Stimulated activated effector memory CD8-positive, alpha-beta T cell treated with anti-CD3 and anti-CD28 coated beads, Interleukin-12 subunit alpha, Interleukin-12 subunit beta, amount 100 ng/mL, for 72 hours (primary cell): Measurements from ENCODE around the gene HDAC9.
A peak's percentile ranks its signal among the peaks of the same experiment; 100 is the strongest.

Experiments used
- ATAC-seq: fragments of 150-1000 bp; cut with Tn5 transposase; 2 replicates; pipeline ENCODE4 v1.10.0; 2021
- DNase-seq, 2 donors: peaks; one replicate each; pipeline ENCODE4 v3.0.0; 2021 to 2022; ENCODE audit warnings: low spot score in 2 of 2
- H3K27ac Mint-ChIP-seq: one replicate; pipeline ENCODE4 v1.8.0; 2022; ENCODE audit warnings: mild to moderate bottlenecking, mixed read lengths
- H3K36me3 Mint-ChIP-seq: one replicate; pipeline ENCODE4 v1.8.0; 2022; ENCODE audit warnings: mild to moderate bottlenecking, mixed read lengths
- H3K4me1 Mint-ChIP-seq: one replicate; pipeline ENCODE4 v1.8.0; 2022; ENCODE audit warnings: mixed read lengths
- H3K4me3 Mint-ChIP-seq: one replicate; pipeline ENCODE4 v1.8.0; 2022; ENCODE audit warnings: mild to moderate bottlenecking, mixed read lengths
- H3K9me3 Mint-ChIP-seq: one replicate; pipeline ENCODE4 v1.8.0; 2022; ENCODE audit warnings: mixed read lengths

HDAC9 gene

GRCh38 chr7:18530224-18531179, 35.0 kb downstream of the HDAC9 start:
- no peaks in the 10 kb centered on the region for H3K36me3 Mint-ChIP-seq
- peaks cover 16% of the 10 kb centered on the region for H3K4me1 Mint-ChIP-seq
- ATAC-seq (no peak), DNase-seq (no peak)
- no peak overlapping the region for H3K4me3 Mint-ChIP-seq
- H3K27ac Mint-ChIP-seq, result no peak overlapping the region
- H3K9me3 Mint-ChIP-seq, result no peaks in the 10 kb centered on the region

- Mint-ChIP-seq H3K4me1 (peaks cover 16% of the 10 kb centered on the region), H3K36me3 (no peaks in the 10 kb centered on the region), H3K27ac (no peak overlapping the region), H3K4me3 (no peak overlapping the region), H3K9me3 (no peaks in the 10 kb centered on the region)
- ATAC-seq, result no peak
- DNase-seq, result no peak
These were observed 36.0 kb downstream of the HDAC9 start for GRCh38 chr7:18531539-18531938.

- ATAC-seq (peak; percentile 86), DNase-seq (no peak)
- H3K4me3 Mint-ChIP-seq, result no peak overlapping the region
- no peaks in the 10 kb centered on the region for H3K9me3 Mint-ChIP-seq
- H3K4me1 Mint-ChIP-seq, result peaks cover 26% of the 10 kb centered on the region
- H3K36me3 Mint-ChIP-seq, result no peaks in the 10 kb centered on the region
- no peak overlapping the region for H3K27ac Mint-ChIP-seq
These were observed 37.3 kb downstream of the HDAC9 start for GRCh38 chr7:18532813-18533212.

DNA sequence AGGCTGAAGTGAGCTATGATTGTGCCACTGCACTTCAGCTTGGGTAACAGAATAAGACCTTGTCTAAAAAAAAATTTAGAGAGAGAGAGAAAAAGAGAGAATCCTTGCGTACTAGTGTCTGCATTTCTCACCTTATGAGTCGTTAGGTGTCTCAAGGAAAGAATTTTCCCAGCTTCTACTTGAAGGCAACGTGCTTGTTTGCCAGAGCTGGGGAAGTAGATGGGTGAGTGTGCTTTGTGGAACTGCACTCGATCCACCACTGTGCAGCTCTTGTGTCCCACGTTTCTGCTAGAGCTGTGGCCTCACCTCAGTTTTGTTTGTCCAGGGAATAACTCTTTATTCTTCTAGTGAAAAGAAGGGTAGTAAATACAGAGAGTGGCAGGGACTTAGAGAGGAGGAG, 38.9 kb downstream of the HDAC9 start:
- H3K4me3 Mint-ChIP-seq, result no peak overlapping the region
- H3K4me1 Mint-ChIP-seq, result peaks cover 39% of the 10 kb centered on the region
- H3K9me3 Mint-ChIP-seq, result no peaks in the 10 kb centered on the region
- no peak overlapping the region for H3K27ac Mint-ChIP-seq
- ATAC-seq (no peak), DNase-seq (no peak)
- H3K36me3 Mint-ChIP-seq, result no peaks in the 10 kb centered on the region

DNA sequence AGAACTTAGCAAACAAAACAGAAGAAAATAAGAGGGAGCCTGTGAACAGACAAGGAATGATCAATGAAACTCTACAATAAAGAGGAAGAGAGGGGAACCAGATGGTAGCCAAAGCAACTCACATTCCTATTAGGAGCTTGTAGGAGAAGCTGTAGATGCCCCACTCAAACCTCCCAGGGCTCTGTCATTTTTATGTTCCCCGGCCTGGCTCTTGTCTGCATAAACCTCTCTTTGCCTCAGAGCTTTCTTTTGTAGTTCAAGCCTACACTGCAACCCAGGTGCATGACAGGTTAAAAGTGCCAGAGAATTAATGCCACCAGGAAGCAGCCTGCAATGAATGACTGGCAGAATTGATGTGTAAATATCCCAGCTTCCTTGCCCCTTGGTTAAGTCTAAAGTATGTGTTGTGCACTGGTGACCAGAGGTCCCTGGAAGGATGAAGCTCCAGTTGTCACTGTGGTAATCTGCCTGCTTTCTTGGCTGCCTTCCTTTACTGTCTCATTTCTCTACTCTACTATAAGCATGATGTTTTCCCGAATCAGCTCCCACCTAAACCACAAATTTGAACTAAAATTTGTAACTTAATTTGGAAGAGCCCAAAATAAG, 40.4 kb downstream of the HDAC9 start:
- no peaks in the 10 kb centered on the region for H3K36me3 Mint-ChIP-seq
- no peak overlapping the region for H3K27ac Mint-ChIP-seq
- H3K4me1 Mint-ChIP-seq, result peaks cover 39% of the 10 kb centered on the region
- no peaks in the 10 kb centered on the region for H3K9me3 Mint-ChIP-seq
- DNase-seq (no peak), ATAC-seq (no peak)
- H3K4me3 Mint-ChIP-seq, result no peak overlapping the region

GRCh38 chr7:18536486-18536885, 40.9 kb downstream of the HDAC9 start:
- Mint-ChIP-seq H3K36me3 (no peaks in the 10 kb centered on the region), H3K4me1 (peaks cover 39% of the 10 kb centered on the region), H3K9me3 (no peaks in the 10 kb centered on the region), H3K27ac (no peak overlapping the region), H3K4me3 (no peak overlapping the region)
- DNase-seq (no peak), ATAC-seq (no peak)

GRCh38 chr7:18538554-18539250, 43.2 kb downstream of the HDAC9 start:
- ATAC-seq, result peak; percentile 94

DNA sequence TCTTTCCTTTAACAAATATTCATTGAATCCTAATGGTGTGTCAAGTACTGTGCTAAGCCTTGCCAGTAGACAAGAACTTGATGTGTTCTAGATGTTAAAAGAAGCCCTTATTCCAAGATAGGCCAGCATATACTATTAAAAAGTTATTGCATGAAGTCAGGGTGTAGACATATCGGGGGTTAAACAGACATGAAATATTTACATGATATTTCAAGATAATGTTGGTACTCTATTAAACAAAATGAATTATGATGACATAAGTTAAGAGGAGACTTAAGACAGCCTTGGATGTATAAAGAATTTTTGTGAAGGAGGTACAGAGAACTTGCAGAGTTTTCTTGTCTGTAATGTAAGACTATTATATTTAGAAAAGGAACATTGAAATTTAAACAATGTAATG, 44.8 kb downstream of the HDAC9 start:
- Mint-ChIP-seq H3K9me3 (peaks cover 2% of the 10 kb centered on the region), H3K27ac (no peak overlapping the region), H3K36me3 (no peaks in the 10 kb centered on the region), H3K4me3 (no peak overlapping the region), H3K4me1 (peaks cover 30% of the 10 kb centered on the region)
- DNase-seq, result no peak
- ATAC-seq, result no peak

More at GRCh38 chr7:18538554-18539250, 43.2 kb downstream of the HDAC9 start:
- Mint-ChIP-seq H3K4me3 (peak overlapping the region; percentile 10), H3K4me1 (peaks cover 28% of the 10 kb centered on the region), H3K36me3 (no peaks in the 10 kb centered on the region), H3K9me3 (no peaks in the 10 kb centered on the region), H3K27ac (peak overlapping the region; percentile 58)
- DNase-seq, result no peak

- DNase-seq (no peak), ATAC-seq (no peak)
- H3K36me3 Mint-ChIP-seq, result no peaks in the 10 kb centered on the region
- peaks cover 30% of the 10 kb centered on the region for H3K4me1 Mint-ChIP-seq
- no peak overlapping the region for H3K4me3 Mint-ChIP-seq
- peaks cover 2% of the 10 kb centered on the region for H3K9me3 Mint-ChIP-seq
- no peak overlapping the region for H3K27ac Mint-ChIP-seq
These were observed 45.8 kb downstream of the HDAC9 start for GRCh38 chr7:18541181-18541870.

DNA sequence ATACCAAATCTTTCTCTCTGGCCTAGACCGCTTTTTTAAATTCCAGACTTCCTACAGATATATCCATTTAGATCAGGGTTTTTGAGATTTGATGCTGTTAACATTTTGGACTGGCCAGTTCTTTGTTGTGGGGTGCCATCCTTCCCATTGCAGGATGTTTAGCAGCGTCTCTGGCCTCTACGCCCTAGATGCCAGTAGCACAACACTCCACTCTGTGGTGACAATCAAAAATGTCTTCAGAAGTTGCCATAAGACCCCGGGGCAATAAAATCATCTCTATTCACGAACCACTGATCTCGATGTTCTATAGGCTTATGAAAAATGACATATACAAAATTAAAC, 46.3 kb downstream of the HDAC9 start:
- H3K36me3 Mint-ChIP-seq, result no peaks in the 10 kb centered on the region
- H3K4me3 Mint-ChIP-seq, result no peak overlapping the region
- ATAC-seq (no peak), DNase-seq (no peak)
- peaks cover 2% of the 10 kb centered on the region for H3K9me3 Mint-ChIP-seq
- peaks cover 29% of the 10 kb centered on the region for H3K4me1 Mint-ChIP-seq
- H3K27ac Mint-ChIP-seq, result no peak overlapping the region

GRCh38 chr7:18546576-18546975, 51.0 kb downstream of the HDAC9 start:
- DNase-seq (no peak), ATAC-seq (no peak)
- H3K4me1 Mint-ChIP-seq, result peaks cover 6% of the 10 kb centered on the region
- no peak overlapping the region for H3K4me3 Mint-ChIP-seq
- no peaks in the 10 kb centered on the region for H3K36me3 Mint-ChIP-seq
- H3K9me3 Mint-ChIP-seq, result peaks cover 2% of the 10 kb centered on the region
- H3K27ac Mint-ChIP-seq, result no peak overlapping the region

DNA sequence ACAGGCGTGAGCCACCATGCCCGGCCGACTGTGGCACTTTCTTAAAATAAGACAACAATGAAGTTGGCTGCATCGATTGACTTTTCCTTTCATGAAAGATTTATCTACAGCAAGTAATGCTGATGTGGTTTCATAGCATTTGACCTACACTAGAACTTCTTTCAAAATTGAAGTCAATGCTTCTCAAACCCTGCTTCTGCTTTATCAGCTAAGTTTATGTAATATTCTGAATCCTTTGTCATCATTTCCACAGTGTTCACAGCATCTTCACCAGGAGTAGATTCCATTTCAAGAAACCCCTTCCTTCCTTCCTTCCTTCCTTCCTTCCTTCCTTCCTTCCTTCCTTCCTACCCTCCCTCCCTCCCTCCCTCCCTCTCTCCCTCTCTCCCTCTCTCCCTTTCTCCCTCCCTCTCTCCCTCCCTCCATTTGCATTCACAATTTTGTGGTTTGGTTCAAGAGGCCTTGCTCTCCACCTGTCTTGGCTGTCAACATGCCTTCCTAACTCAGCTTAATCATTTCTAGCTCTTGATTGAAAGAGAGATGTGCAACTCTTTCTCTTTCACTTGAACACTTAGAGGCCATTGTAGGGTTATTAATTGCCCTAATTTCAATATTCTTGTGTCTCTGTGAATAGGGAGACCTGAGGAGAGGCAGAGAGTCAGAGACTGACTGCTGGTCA, 52.1 kb downstream of the HDAC9 start:
- Mint-ChIP-seq H3K9me3 (peaks cover 2% of the 10 kb centered on the region), H3K36me3 (no peaks in the 10 kb centered on the region), H3K27ac (no peak overlapping the region), H3K4me3 (no peak overlapping the region), H3K4me1 (peaks cover 6% of the 10 kb centered on the region)
- no peak for DNase-seq
- no peak for ATAC-seq

GRCh38 chr7:18548534-18548933, 53.0 kb downstream of the HDAC9 start:
- DNase-seq (no peak), ATAC-seq (no peak)
- Mint-ChIP-seq H3K36me3 (no peaks in the 10 kb centered on the region), H3K9me3 (peaks cover 2% of the 10 kb centered on the region), H3K4me3 (no peak overlapping the region), H3K27ac (no peak overlapping the region), H3K4me1 (peaks cover 6% of the 10 kb centered on the region)

GRCh38 chr7:18550574-18550973, 55.0 kb downstream of the HDAC9 start:
- Mint-ChIP-seq H3K4me1 (no peaks in the 10 kb centered on the region), H3K27ac (no peak overlapping the region), H3K4me3 (no peak overlapping the region), H3K9me3 (no peaks in the 10 kb centered on the region), H3K36me3 (no peaks in the 10 kb centered on the region)
- ATAC-seq (no peak), DNase-seq (no peak)
